Stimulated activated CD8-positive, alpha-beta memory T cell treated with anti-CD3 and anti-CD28 coated beads, Interleukin-15, amount 100 ng/mL, for 24 hours (primary cell): ENCODE data around the gene KRT72.

Experiments
- DNase-seq: peaks from one replicate; pipeline ENCODE4 v3.0.0-alpha.2; 2020; ENCODE audit warnings: low read depth

Gene KRT72

GRCh38 chr12:52630008-52630500 is 28.8 kb upstream of the KRT72 start:
- DNase-seq: no peak

GRCh38 chr12:52629281-52630007 is 28.2 kb upstream of the KRT72 start:
- no peak for DNase-seq

GRCh38 chr12:52628841-52629240 is 27.6 kb upstream of the KRT72 start:
- no peak for DNase-seq

GRCh38 chr12:52628111-52628507 is 26.8 kb upstream of the KRT72 start:
- DNase-seq: no peak

GRCh38 chr12:52627395-52628110 is 26.3 kb upstream of the KRT72 start:
- DNase-seq: no peak

GRCh38 chr12:52622349-52622748 is 21.1 kb upstream of the KRT72 start:
- no peak for DNase-seq

GRCh38 chr12:52618866-52619265 is 17.6 kb upstream of the KRT72 start:
- no peak for DNase-seq

- DNase-seq: no peak
Observed at GRCh38 chr12:52618216-52618615, 17.0 kb upstream of the KRT72 start, which contains the start of gene KRT73. KRT73 (minus strand) TSS chr12:52618559; CDS start chr12:52618524, 35 bp downstream.

GRCh38 chr12:52617403-52617785 is 16.1 kb upstream of the KRT72 start:
- no peak for DNase-seq

GRCh38 chr12:52616680-52617402 is 15.6 kb upstream of the KRT72 start:
- DNase-seq: no peak

- no peak for DNase-seq
Observed at GRCh38 chr12:52615912-52616311, 14.6 kb upstream of the KRT72 start.

- DNase-seq: no peak
Observed at GRCh38 chr12:52615208-52615868, 14.1 kb upstream of the KRT72 start.

GRCh38 chr12:52614381-52615207 is 13.3 kb upstream of the KRT72 start:
- DNase-seq: no peak

- no peak for DNase-seq
Observed at GRCh38 chr12:52613384-52614030, 12.2 kb upstream of the KRT72 start.

GRCh38 chr12:52612431-52613383 is 11.4 kb upstream of the KRT72 start:
- no peak for DNase-seq

GRCh38 chr12:52611080-52611468 is 9.8 kb upstream of the KRT72 start:
- DNase-seq: no peak

GRCh38 chr12:52608826-52609630 is 7.8 kb upstream of the KRT72 start:
- no peak for DNase-seq

- no peak for DNase-seq
Observed at GRCh38 chr12:52608161-52608560, 6.9 kb upstream of the KRT72 start.

GRCh38 chr12:52607314-52607713 is 6.1 kb upstream of the KRT72 start:
- DNase-seq: no peak
